AG10803 (cell line): ENCODE results near the gene GPS2.

Experiments
- DNase-seq: peaks from one replicate; pipeline ENCODE4 v3.0.0; 2010; ENCODE audit warnings: low read depth
- H3K4me3 ChIP-seq: 2 replicates; pipeline ENCODE4 v1.5.1; 2011; ENCODE audit warnings: mild to moderate bottlenecking, low read length, control low read depth
- TF ChIP-seq, protein P1 (sequence below): conservative IDR thresholded peaks from 2 replicates; pipeline ENCODE4 v1.5.1; 2011; ENCODE audit warnings: mild to moderate bottlenecking, low read length, control low read depth, inconsistent platforms

Gene GPS2

GRCh38 chr17:7329374-7329996 lies 14.3 kb upstream of the GPS2 start:
- DNase-seq: peak; percentile 100
- peak overlapping the region; percentile 97 for H3K4me3 ChIP-seq
- TF ChIP-seq, protein P1, sequence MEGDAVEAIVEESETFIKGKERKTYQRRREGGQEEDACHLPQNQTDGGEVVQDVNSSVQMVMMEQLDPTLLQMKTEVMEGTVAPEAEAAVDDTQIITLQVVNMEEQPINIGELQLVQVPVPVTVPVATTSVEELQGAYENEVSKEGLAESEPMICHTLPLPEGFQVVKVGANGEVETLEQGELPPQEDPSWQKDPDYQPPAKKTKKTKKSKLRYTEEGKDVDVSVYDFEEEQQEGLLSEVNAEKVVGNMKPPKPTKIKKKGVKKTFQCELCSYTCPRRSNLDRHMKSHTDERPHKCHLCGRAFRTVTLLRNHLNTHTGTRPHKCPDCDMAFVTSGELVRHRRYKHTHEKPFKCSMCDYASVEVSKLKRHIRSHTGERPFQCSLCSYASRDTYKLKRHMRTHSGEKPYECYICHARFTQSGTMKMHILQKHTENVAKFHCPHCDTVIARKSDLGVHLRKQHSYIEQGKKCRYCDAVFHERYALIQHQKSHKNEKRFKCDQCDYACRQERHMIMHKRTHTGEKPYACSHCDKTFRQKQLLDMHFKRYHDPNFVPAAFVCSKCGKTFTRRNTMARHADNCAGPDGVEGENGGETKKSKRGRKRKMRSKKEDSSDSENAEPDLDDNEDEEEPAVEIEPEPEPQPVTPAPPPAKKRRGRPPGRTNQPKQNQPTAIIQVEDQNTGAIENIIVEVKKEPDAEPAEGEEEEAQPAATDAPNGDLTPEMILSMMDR: no peak; the same call in 1 of the 2 replicates

GRCh38 chr17:7328840-7329373 lies 13.7 kb upstream of the GPS2 start, which contains the start of gene NEURL4:
TSS of gene NEURL4 (minus strand) at chr17:7329335. CDS start at chr17:7329312, 23 bp downstream.
- peak within 1 kb of the TSS; percentile 97 for H3K4me3 ChIP-seq
- DNase-seq: no peak
- TF ChIP-seq, protein P1: peak; percentile 30; the same call in 1 of the 2 replicates

- peak overlapping the region; percentile 97 for H3K4me3 ChIP-seq
- TF ChIP-seq, protein P1: no peak
- no peak for DNase-seq
Observed at GRCh38 chr17:7328009-7328408, 12.8 kb upstream of the GPS2 start.

DNA sequence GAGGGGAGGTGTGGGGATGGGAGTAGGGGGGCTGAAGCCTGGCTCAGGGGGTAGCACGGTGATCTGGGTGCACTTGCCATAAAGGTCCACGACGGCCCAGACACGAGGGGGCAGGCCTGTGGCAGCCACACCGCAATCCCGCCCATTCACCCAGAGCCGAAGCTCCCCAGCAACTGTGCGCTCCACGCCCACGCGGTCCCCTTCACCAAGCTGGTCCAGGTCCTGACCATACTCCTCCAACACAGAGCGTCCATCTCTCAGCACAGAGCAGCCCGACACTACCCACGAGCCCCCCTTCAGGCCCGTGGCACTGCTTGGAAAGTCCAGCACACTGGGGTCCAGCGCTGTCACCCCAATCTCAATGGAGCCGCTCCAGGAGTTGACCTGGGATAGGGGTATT lies 12.3 kb upstream of the GPS2 start:
- TF ChIP-seq, protein P1: no peak
- H3K4me3 ChIP-seq: no peak overlapping the region
- DNase-seq: no peak

DNA sequence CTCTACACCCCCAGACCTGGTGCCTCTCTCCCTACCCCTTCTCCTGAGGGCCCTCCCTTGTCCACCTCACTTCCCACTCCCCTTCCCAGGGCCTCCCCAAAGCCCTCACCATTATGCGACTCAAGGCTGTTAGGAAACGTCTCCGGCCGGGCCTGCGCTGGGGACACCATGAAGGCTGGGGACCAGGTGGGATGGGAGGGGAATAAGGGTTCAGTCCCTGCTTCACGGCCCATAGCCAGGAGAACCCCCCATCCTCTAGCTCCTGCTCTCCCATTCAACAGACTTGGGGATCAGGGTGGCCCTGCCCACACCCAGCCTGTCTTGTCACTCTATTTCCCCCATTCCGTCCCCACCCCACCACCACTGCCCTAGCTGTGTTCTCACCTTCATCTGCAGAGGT lies 11.9 kb upstream of the GPS2 start:
- TF ChIP-seq, protein P1: no peak
- no peak overlapping the region for H3K4me3 ChIP-seq
- DNase-seq: no peak

- no peak for DNase-seq
- H3K4me3 ChIP-seq: no peak overlapping the region
- TF ChIP-seq, protein P1: no peak
Observed at GRCh38 chr17:7326186-7326585, 11.0 kb upstream of the GPS2 start.

- H3K4me3 ChIP-seq: no peak overlapping the region
- TF ChIP-seq, protein P1: no peak
Observed at GRCh38 chr17:7325031-7325528, 9.9 kb upstream of the GPS2 start.

More at GRCh38 chr17:7325031-7325528, 9.9 kb upstream of the GPS2 start:
- DNase-seq: no peak
